ENCODE data around the gene MMEL1. TPM values are rescaled to one million over a fixed set of nuclear protein-coding genes. Genes with fewer than 3 reads are reported as not detected.

The MMEL1 gene
- total and polyA plus RNA-seq, 2 experiments from 2014 or later = 0.93 to 1.8 TPM

GRCh38 chr1:2595812-2596529 lies 36.8 kb downstream of the MMEL1 start:
- 92% methylated on average over 25 of the region's 31 CpGs for WGBS (ENCODE audit: low lambda C conversion rate, missing lambda C conversion rate)
- no peaks in the 10 kb centered on the region for H3K79me2 ChIP-seq
- TF ChIP-seq EZH2 (IDR thresholded peaks at IDR 0.05; ENCODE audit: borderline replicate concordance) (no peak), CTCF (IDR thresholded peaks at IDR 0.05; ENCODE audit: poor library complexity) (no peak), EZH2phosphoT487 (IDR thresholded peaks at IDR 0.05; ENCODE audit: low read depth, severe bottlenecking, unreplicated experiment) (no peak)

GRCh38 chr1:2595261-2595811 lies 37.5 kb downstream of the MMEL1 start:
- H3K79me2 ChIP-seq = no peaks in the 10 kb centered on the region
- no peak overlapping the region for H3K4me2 ChIP-seq
- TF ChIP-seq EZH2 (IDR thresholded peaks at IDR 0.05; ENCODE audit: borderline replicate concordance) (no peak), CTCF (IDR thresholded peaks at IDR 0.05; ENCODE audit: poor library complexity) (no peak), EZH2phosphoT487 (IDR thresholded peaks at IDR 0.05; ENCODE audit: low read depth, severe bottlenecking, unreplicated experiment) (no peak)
- 88% methylated on average over 18 of the region's 19 CpGs for WGBS (ENCODE audit: low lambda C conversion rate, missing lambda C conversion rate)
- no peak overlapping the region for H3K27ac ChIP-seq
- no peaks in the 10 kb centered on the region for H3K9me2 ChIP-seq (replicated peaks; ENCODE audit: insufficient read depth)
- H2AFZ ChIP-seq = no peak overlapping the region
- DNase-seq (ENCODE audit: low spot score) = no peak
- no peaks in the 10 kb centered on the region for H4K20me1 ChIP-seq (ENCODE audit: insufficient read depth, poor library complexity, severe bottlenecking)
- no peaks in the 10 kb centered on the region for H3K4me1 ChIP-seq (ENCODE audit: insufficient read depth)
- no peak overlapping the region for H3K4me3 ChIP-seq
- H3K27me3 ChIP-seq = no peaks in the 10 kb centered on the region
- H3K9me3 ChIP-seq (ENCODE audit: low read depth) = no peaks in the 10 kb centered on the region
- H3K36me3 ChIP-seq (replicated peaks; ENCODE audit: insufficient read depth, low read depth) = no peaks in the 10 kb centered on the region

More at GRCh38 chr1:2595812-2596529, 36.8 kb downstream of the MMEL1 start:
- Histone ChIP-seq H3K9me2 (replicated peaks; ENCODE audit: insufficient read depth) (no peaks in the 10 kb centered on the region), H3K4me3 (no peak overlapping the region), H3K9me3 (ENCODE audit: low read depth) (no peaks in the 10 kb centered on the region), H3K27ac (no peak overlapping the region), H4K20me1 (ENCODE audit: insufficient read depth, poor library complexity, severe bottlenecking) (no peaks in the 10 kb centered on the region), H2AFZ (no peak overlapping the region), H3K36me3 (replicated peaks; ENCODE audit: insufficient read depth, low read depth) (no peaks in the 10 kb centered on the region), H3K4me2 (no peak overlapping the region), H3K4me1 (ENCODE audit: insufficient read depth) (no peaks in the 10 kb centered on the region), H3K27me3 (no peaks in the 10 kb centered on the region)
- no peak for DNase-seq (ENCODE audit: low spot score)

DNA sequence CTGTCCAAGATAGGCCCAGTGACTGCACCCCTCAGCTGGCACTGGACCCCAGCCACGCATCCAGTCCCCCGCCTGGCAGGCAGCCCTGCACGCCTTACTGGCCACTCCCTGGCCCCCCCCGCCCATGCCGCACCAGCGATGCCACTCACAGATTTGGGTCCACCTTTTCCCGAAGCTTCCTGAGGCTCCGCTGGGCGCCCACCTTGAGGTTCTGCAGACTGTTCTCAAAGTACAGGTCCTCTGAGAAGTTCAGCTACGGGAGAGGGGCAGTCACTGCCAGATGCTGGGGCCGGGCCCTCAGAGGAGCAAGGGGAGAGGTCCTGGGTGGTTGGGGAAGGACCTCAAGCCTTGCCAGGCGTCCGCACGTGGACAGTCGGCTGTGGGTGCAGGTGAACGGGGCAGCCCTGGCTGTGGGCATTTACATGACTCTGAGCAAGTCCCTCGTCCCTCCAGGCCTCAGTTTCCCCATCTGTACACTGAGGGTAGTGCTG lies 38.1 kb downstream of the MMEL1 start:
- no peaks in the 10 kb centered on the region for H3K4me1 ChIP-seq (ENCODE audit: insufficient read depth)
- WGBS (ENCODE audit: low lambda C conversion rate, missing lambda C conversion rate) = 85% methylated on average over 12 of the region's 17 CpGs
- H3K4me3 ChIP-seq = no peak overlapping the region
- H3K9me2 ChIP-seq (replicated peaks; ENCODE audit: insufficient read depth) = no peaks in the 10 kb centered on the region
- no peak for DNase-seq (ENCODE audit: low spot score)
- no peaks in the 10 kb centered on the region for H4K20me1 ChIP-seq (ENCODE audit: insufficient read depth, poor library complexity, severe bottlenecking)
- no peaks in the 10 kb centered on the region for H3K9me3 ChIP-seq (ENCODE audit: low read depth)
- H3K79me2 ChIP-seq = no peaks in the 10 kb centered on the region
- no peak overlapping the region for H3K27ac ChIP-seq
- H2AFZ ChIP-seq = no peak overlapping the region
- no peak for TF ChIP-seq EZH2phosphoT487 (IDR thresholded peaks at IDR 0.05; ENCODE audit: low read depth, severe bottlenecking, unreplicated experiment)
- no peak for TF ChIP-seq CTCF (IDR thresholded peaks at IDR 0.05; ENCODE audit: poor library complexity)
- TF ChIP-seq EZH2 (IDR thresholded peaks at IDR 0.05; ENCODE audit: borderline replicate concordance) = no peak
- no peaks in the 10 kb centered on the region for H3K36me3 ChIP-seq (replicated peaks; ENCODE audit: insufficient read depth, low read depth)
- no peaks in the 10 kb centered on the region for H3K27me3 ChIP-seq
- no peak overlapping the region for H3K4me2 ChIP-seq

All from hepatocyte (in vitro differentiated cells).